Vein endothelial cell (primary cell): Measurements from ENCODE around the gene IFI35. TPM values are rescaled to one million over a fixed set of nuclear protein-coding genes. Genes with fewer than 3 reads are reported as not detected.

Experiments
- small RNA-seq: library from RNA; depleted of rRNA; stranded (forward); fragments of <200 nt; gene quantifications from one replicate; pipeline ENCODE3, GENCODE V24; 2012
- total RNA-seq: library from RNA; depleted of rRNA; stranded (reverse); fragments of >200 nt; gene quantifications from 2 replicates; pipeline ENCODE4 v1.2.3, GENCODE V29; 2012

IFI35 gene
- 7.8 and 10.5 TPM in 2 replicates for total RNA-seq

GRCh38 chr17:43006639-43007551, at the start of gene IFI35:
Gene IFI35 (plus strand): TSS chr17:43006784. CDS start chr17:43006948, 164 bp downstream.

DNA sequence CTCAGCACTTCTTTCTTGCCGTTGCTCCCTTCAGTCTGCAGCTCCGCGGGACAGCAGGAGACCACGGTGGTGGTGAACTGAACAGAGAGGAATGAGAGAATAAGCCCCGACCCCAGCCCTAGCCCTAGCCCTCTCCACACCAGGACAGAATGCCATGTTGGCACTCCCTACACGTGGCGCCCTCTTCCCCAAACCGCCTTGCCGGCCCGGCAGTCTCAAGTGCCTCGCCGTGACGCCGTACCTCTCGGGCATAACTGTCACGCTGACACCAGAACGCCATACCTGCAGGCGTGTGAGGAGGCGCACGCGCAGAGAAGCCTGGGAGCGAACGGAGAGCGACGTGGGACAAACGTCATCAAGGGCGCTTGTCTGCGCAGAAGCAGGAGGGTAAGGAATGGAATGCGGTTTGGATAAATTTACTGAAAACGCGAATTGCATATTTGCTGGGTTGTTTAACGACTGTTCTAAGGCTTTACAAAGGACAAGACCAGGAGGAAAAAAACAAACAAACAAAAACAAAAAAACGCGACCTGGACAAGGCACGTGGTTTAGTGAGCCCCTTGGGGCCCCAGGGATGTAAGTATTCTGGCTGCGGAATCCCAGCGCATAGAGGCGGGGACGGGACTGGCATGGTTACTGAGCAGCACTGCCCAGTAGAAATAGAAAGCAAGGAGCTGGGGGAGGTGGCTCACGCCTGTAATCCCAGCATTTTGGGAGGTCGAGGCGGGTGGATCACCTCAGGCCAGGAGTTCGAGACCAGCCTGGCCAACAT, 42.2 kb upstream of the IFI35 start, which contains the start of gene AARSD1:
AARSD1 (minus strand) TSS at position 294 of the 772 bp plus-strand sequence; CDS start at position 280, 14 bp downstream.

GRCh38 chr17:42979511-42980273, 26.9 kb upstream of the IFI35 start, which contains the start of gene PTGES3L:
Gene PTGES3L (minus strand): TSS chr17:42980080. CDS start chr17:42980053, 27 bp downstream.

DNA sequence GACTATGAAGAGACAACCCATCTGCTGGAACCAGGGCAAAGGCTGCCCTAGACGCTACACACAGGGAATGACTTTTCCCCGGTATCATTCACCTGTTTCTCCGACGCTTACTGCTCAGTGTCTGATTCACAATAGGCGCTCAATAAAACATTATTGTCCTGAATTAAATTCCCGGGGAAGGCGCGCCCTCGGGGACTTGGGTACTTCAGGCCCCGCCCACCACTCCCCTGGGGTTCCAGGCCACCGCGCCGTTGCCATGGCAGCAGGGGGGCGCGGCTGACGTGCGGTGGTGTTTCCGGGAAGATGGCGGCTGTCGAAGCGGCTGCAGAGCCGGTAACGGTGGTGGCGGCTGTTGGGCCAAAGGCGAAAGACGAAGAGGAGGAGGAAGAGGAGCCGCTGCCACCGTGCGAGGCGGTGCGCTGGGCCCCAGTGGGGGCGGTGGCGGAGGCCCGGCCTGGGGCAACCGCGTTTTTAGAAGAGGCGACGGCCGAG, 26.3 kb upstream of the IFI35 start, which contains the start of gene RUNDC1:
RUNDC1 (plus strand) TSS at position 292 of the 492 bp plus-strand sequence; CDS start at position 304, 12 bp downstream.

GRCh38 chr17:42997984-42998938, 8.3 kb upstream of the IFI35 start, which contains the start of gene RPL27:
Gene RPL27 (plus strand): TSS chr17:42998419. CDS start chr17:42998751, 332 bp downstream.

GRCh38 chr17:43021741-43022512, 15.3 kb downstream of the IFI35 start, which contains the start of gene VAT1:
Gene VAT1 (minus strand): TSS chr17:43022385. CDS start chr17:43022322, 63 bp downstream.

GRCh38 chr17:43024407-43025289, 18.1 kb downstream of the IFI35 start, which contains the start of gene RND2:
Gene RND2 (plus strand): TSS chr17:43025231. CDS start chr17:43025348, 117 bp downstream.

Small RNA genes lying within 50 kb of the gene (small RNA-seq; reads per million reads assigned to genes)
- not detected for gene AARSD1

Other genes starting within 250 kb of the IFI35 start
- 7.6 and 19.6 TPM in 2 replicates for gene RAMP2, start 245.6 kb upstream of the IFI35 start, total RNA-seq
- gene VPS25, start 233.3 kb upstream of the IFI35 start, total RNA-seq = 46.1 and 50.1 TPM in 2 replicates
- gene WNK4, start 226.2 kb upstream of the IFI35 start, total RNA-seq = 1.3 and 2.6 TPM in 2 replicates
- 43.2 and 46.4 TPM in 2 replicates for gene COA3, start 208.1 kb upstream of the IFI35 start, total RNA-seq
- under 0.01 TPM in 1 of 2 replicates, not detected in the other for gene CNTD1, start 207.9 kb upstream of the IFI35 start, total RNA-seq
- gene BECN1, start 182.5 kb upstream of the IFI35 start, total RNA-seq = 81.2 and 86.2 TPM in 2 replicates
- gene PSME3, start 173.4 kb upstream of the IFI35 start, total RNA-seq = 109 and 148 TPM in 2 replicates
- gene AOC2, start 162.2 kb upstream of the IFI35 start, total RNA-seq = 0.65 and 1.9 TPM in 2 replicates
- under 0.01 TPM in 2 replicates for gene AOC3, start 155.6 kb upstream of the IFI35 start, total RNA-seq
- not detected in 2 replicates for gene G6PC1, start 106.0 kb upstream of the IFI35 start, total RNA-seq
- 12.9 and 17.6 TPM in 2 replicates for gene AARSD1, start 42.3 kb upstream of the IFI35 start, total RNA-seq
- gene PTGES3L, start 26.7 kb upstream of the IFI35 start, total RNA-seq = 0.33 and 0.38 TPM in 2 replicates
- 10.2 and 11.8 TPM in 2 replicates for gene RUNDC1, start 26.2 kb upstream of the IFI35 start, total RNA-seq
- 1,055 and 1,604 TPM in 2 replicates for gene RPL27, start 8.4 kb upstream of the IFI35 start, total RNA-seq
- 345 and 356 TPM in 2 replicates for gene VAT1, start 15.6 kb downstream of the IFI35 start, total RNA-seq
- under 0.01 and 0.10 TPM in 2 replicates for gene RND2, start 18.4 kb downstream of the IFI35 start, total RNA-seq
- gene BRCA1, start 118.6 kb downstream of the IFI35 start, total RNA-seq = 5.2 and 16.0 TPM in 2 replicates
- 84.2 and 92.1 TPM in 2 replicates for gene NBR1, start 164.4 kb downstream of the IFI35 start, total RNA-seq
- gene TMEM106A, start 205.1 kb downstream of the IFI35 start, total RNA-seq = 7.4 and 9.8 TPM in 2 replicates
- gene CCDC200, start 221.8 kb downstream of the IFI35 start, total RNA-seq = not detected in 2 replicates
- not detected in 2 replicates for gene RNU2-1, start 227.2 kb downstream of the IFI35 start, total RNA-seq